ENCODE data around the gene ACTL7A. TPM values are rescaled to one million over a fixed set of nuclear protein-coding genes. Genes with fewer than 3 reads are reported as not detected.
"Not testable (repeated sequence)": the region's sequence is repeated elsewhere in the genome, so short reads cannot be mapped to it uniquely, and the experiment has no call there.

The ACTL7A gene
- polyA plus RNA-seq (ENCODE audit: insufficient read length in 4 of 4), result not detected

- no peak for DNase-seq (ENCODE audit: low read depth in 4 of 4, low spot score in 3 of 4)
These were observed at the start of gene ACTL7A for GRCh38 chr9:108861997-108862396. Gene ACTL7A (plus strand): TSS chr9:108862266. CDS start chr9:108862323, 57 bp downstream.

GRCh38 chr9:108812396-108813025 lies 49.6 kb upstream of the ACTL7A start:
- DNase-seq (ENCODE audit: low read depth in 4 of 4, low spot score in 3 of 4), result no peak

- no peak for DNase-seq (ENCODE audit: low read depth in 4 of 4, low spot score in 3 of 4)
These were observed 48.0 kb upstream of the ACTL7A start for GRCh38 chr9:108813951-108814601.

GRCh38 chr9:108815156-108815555 lies 46.9 kb upstream of the ACTL7A start:
- DNase-seq (ENCODE audit: low read depth in 4 of 4, low spot score in 3 of 4), result no peak

- no peak for DNase-seq (ENCODE audit: low read depth in 4 of 4, low spot score in 3 of 4)
These were observed 46.0 kb upstream of the ACTL7A start for GRCh38 chr9:108816037-108816436.

- no peak for DNase-seq (ENCODE audit: low read depth in 4 of 4, low spot score in 3 of 4)
These were observed 38.2 kb upstream of the ACTL7A start for GRCh38 chr9:108823829-108824228.

GRCh38 chr9:108830272-108830671 lies 31.8 kb upstream of the ACTL7A start:
- DNase-seq (ENCODE audit: low read depth in 4 of 4, low spot score in 3 of 4), result no peak

GRCh38 chr9:108831496-108832178 lies 30.4 kb upstream of the ACTL7A start:
- no peak for DNase-seq (ENCODE audit: low read depth in 4 of 4, low spot score in 3 of 4)

- no peak for DNase-seq (ENCODE audit: low read depth in 4 of 4, low spot score in 3 of 4)
These were observed 29.9 kb upstream of the ACTL7A start for GRCh38 chr9:108832179-108832500.

- DNase-seq (ENCODE audit: low read depth in 4 of 4, low spot score in 3 of 4), result no peak
These were observed 27.0 kb upstream of the ACTL7A start for GRCh38 chr9:108834959-108835665.

GRCh38 chr9:108835831-108836230 lies 26.2 kb upstream of the ACTL7A start:
- DNase-seq (ENCODE audit: low read depth in 4 of 4, low spot score in 3 of 4), result no peak

- no peak for DNase-seq (ENCODE audit: low read depth in 4 of 4, low spot score in 3 of 4)
These were observed 25.7 kb upstream of the ACTL7A start for GRCh38 chr9:108836319-108836718.

GRCh38 chr9:108836781-108837180 lies 25.3 kb upstream of the ACTL7A start:
- no peak for DNase-seq (ENCODE audit: low read depth in 4 of 4, low spot score in 3 of 4)

- no peak for DNase-seq (ENCODE audit: low read depth in 4 of 4, low spot score in 3 of 4)
These were observed 24.5 kb upstream of the ACTL7A start for GRCh38 chr9:108837530-108837929.

GRCh38 chr9:108838017-108838416 lies 24.0 kb upstream of the ACTL7A start:
- DNase-seq (ENCODE audit: low read depth in 4 of 4, low spot score in 3 of 4), result no peak

GRCh38 chr9:108839561-108839960 lies 22.5 kb upstream of the ACTL7A start:
- not testable (repeated sequence) for DNase-seq (ENCODE audit: low read depth in 4 of 4, low spot score in 3 of 4)

- no peak for DNase-seq (ENCODE audit: low read depth in 4 of 4, low spot score in 3 of 4)
These were observed 19.3 kb upstream of the ACTL7A start for GRCh38 chr9:108842610-108843295.

GRCh38 chr9:108844391-108844790 lies 17.7 kb upstream of the ACTL7A start:
- DNase-seq (ENCODE audit: low read depth in 4 of 4, low spot score in 3 of 4), result no peak

GRCh38 chr9:108844856-108845255 lies 17.2 kb upstream of the ACTL7A start:
- no peak for DNase-seq (ENCODE audit: low read depth in 4 of 4, low spot score in 3 of 4)

GRCh38 chr9:108845507-108845906 lies 16.6 kb upstream of the ACTL7A start:
- DNase-seq (ENCODE audit: low read depth in 4 of 4, low spot score in 3 of 4), result no peak

GRCh38 chr9:108845947-108846346 lies 16.1 kb upstream of the ACTL7A start:
- DNase-seq (ENCODE audit: low read depth in 4 of 4, low spot score in 3 of 4), result no peak
